GM23338 (cell line): Measurements from ENCODE around the gene RBM38.

Experiments
- CTCF ChIP-seq, 2 experiments: fragments of 200-600 bp in 1 of 2; sonication (generic) in 1 of 2; conservative IDR thresholded peaks; 2 replicates each; pipeline versions ENCODE4 v1.5.1 to v1.6.1; 2016 to 2017; ENCODE audit warnings: antibody characterized with exemption in 2 of 2, low read depth in 2 of 2, mild to moderate bottlenecking in 2 of 2, moderate library complexity in 1 of 2
- EZH2 ChIP-seq: fragments of 200-600 bp; sonication (generic); IDR thresholded peaks from one replicate; pipeline ENCODE4 v1.8.0; 2017; ENCODE audit warnings: antibody characterized with exemption, mild to moderate bottlenecking, low read depth; ENCODE audit not compliant: unreplicated experiment
- EZH2phosphoT487 ChIP-seq: fragments of 200-600 bp; sonication (generic); IDR thresholded peaks from one replicate; pipeline ENCODE4 v1.8.1; 2018; ENCODE audit warnings: antibody characterized with exemption; ENCODE audit not compliant: unreplicated experiment
- JUNB ChIP-seq: IDR thresholded peaks from one replicate; pipeline ENCODE4 v1.6.1; 2016; ENCODE audit warnings: antibody characterized with exemption; ENCODE audit not compliant: unreplicated experiment
- POLR2AphosphoS5 ChIP-seq: IDR thresholded peaks from 2 replicates; pipeline ENCODE4 v1.6.1; 2016; ENCODE audit warnings: antibody characterized with exemption, low read depth
- REST ChIP-seq: IDR thresholded peaks from one replicate; pipeline ENCODE4 v1.6.1; 2018; ENCODE audit warnings: antibody characterized with exemption; ENCODE audit not compliant: unreplicated experiment
- ZNF114 ChIP-seq: fragments of 250-450 bp; sonication (Bioruptor Pico); IDR thresholded peaks from 2 replicates; pipeline ENCODE4 v1.5.0; 2020; ENCODE audit warnings: mild to moderate bottlenecking, moderate library complexity

GRCh38 chr20:57408131-57408530, 16.9 kb downstream of the RBM38 start:
- TF ChIP-seq CTCF (conservative IDR thresholded peaks at IDR 0.05; ENCODE audit: low read depth in 2 of 2) (no peak), EZH2 (no peak), JUNB (no peak), POLR2AphosphoS5 (no peak), ZNF114 (CRISPR knock-in tag) (no peak), REST (no peak), EZH2phosphoT487 (no peak)
